ENCODE data around the gene TRIM41. TPM values are rescaled to one million over a fixed set of nuclear protein-coding genes. Genes with fewer than 3 reads are reported as not detected.

Gene TRIM41
- total and polyA plus RNA-seq, 2 of the 13 experiments (the other 11 are each of a cell fraction or from before 2014, with no cell fraction given), result 10.2 to 16.7 TPM

DNA sequence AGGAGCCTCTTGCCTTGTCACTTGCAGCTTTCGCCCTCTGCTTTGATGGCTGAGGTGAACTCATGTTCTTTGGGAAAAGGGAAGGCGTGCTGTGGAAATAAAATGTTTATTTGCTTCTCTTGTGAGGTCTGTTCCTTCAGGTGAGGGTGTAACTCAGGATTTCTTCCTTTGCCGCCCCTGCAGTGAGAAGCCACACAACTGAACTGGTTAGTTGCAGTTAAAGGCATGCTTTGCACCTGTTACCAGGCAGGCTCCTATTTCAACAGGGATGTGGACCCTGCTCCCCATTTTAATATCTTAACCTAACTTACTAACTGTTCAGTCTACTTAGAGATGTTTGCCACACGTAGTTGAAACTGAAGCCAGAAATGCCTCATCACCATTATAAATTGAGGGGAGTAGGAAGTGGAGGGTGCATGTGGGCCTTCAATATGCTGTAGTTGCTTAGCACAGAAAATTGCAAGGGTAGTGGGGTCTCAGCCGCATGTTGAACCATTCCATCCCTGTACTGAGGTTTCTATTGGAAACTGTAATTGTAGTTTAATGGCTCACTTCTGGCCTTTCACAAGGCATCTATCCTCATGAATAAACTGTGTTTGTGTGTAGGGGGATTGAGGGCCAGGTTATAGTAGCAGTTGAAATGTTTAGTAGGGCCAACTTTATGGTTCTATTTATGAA, 12.7 kb downstream of the TRIM41 start (continued):
- no peak for TF ChIP-seq ETS1 (CRISPR knock-in tag; IDR thresholded peaks at IDR 0.05)
- TF ChIP-seq TERF1 (CRISPR knock-in tag; IDR thresholded peaks at IDR 0.05), result no peak
- no peak for TF ChIP-seq DDIT3 (CRISPR knock-in tag; IDR thresholded peaks at IDR 0.05)
- TF ChIP-seq ZNF776 (CRISPR knock-in tag; IDR thresholded peaks at IDR 0.05), result no peak
- TF ChIP-seq THYN1 (CRISPR knock-in tag; IDR thresholded peaks at IDR 0.05; ENCODE audit: borderline replicate concordance, low read depth), result no peak
- TF ChIP-seq, protein P1, sequence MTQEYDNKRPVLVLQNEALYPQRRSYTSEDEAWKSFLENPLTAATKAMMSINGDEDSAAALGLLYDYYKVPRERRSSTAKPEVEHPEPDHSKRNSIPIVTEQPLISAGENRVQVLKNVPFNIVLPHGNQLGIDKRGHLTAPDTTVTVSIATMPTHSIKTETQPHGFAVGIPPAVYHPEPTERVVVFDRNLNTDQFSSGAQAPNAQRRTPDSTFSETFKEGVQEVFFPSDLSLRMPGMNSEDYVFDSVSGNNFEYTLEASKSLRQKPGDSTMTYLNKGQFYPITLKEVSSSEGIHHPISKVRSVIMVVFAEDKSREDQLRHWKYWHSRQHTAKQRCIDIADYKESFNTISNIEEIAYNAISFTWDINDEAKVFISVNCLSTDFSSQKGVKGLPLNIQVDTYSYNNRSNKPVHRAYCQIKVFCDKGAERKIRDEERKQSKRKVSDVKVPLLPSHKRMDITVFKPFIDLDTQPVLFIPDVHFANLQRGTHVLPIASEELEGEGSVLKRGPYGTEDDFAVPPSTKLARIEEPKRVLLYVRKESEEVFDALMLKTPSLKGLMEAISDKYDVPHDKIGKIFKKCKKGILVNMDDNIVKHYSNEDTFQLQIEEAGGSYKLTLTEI (CRISPR knock-in tag; conservative IDR thresholded peaks at IDR 0.05), result no peak
- TF ChIP-seq ZNF746 (CRISPR knock-in tag; IDR thresholded peaks at IDR 0.05), result no peak
- TF ChIP-seq ATAD3A (CRISPR knock-in tag; IDR thresholded peaks at IDR 0.05), result no peak
- TF ChIP-seq PHF5A (CRISPR knock-in tag; IDR thresholded peaks at IDR 0.05; ENCODE audit: low read depth, unreplicated experiment), result no peak
- TF ChIP-seq, protein P2, sequence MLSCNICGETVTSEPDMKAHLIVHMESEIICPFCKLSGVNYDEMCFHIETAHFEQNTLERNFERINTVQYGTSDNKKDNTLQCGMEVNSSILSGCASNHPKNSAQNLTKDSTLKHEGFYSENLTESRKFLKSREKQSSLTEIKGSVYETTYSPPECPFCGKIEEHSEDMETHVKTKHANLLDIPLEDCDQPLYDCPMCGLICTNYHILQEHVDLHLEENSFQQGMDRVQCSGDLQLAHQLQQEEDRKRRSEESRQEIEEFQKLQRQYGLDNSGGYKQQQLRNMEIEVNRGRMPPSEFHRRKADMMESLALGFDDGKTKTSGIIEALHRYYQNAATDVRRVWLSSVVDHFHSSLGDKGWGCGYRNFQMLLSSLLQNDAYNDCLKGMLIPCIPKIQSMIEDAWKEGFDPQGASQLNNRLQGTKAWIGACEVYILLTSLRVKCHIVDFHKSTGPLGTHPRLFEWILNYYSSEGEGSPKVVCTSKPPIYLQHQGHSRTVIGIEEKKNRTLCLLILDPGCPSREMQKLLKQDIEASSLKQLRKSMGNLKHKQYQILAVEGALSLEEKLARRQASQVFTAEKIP (CRISPR knock-in tag; IDR thresholded peaks at IDR 0.05; ENCODE audit: borderline replicate concordance), result no peak
- TF ChIP-seq POLR2G (IDR thresholded peaks at IDR 0.05; ENCODE audit: low read depth, low read length), result peak; percentile 59
- TF ChIP-seq GATA4 (IDR thresholded peaks at IDR 0.05; ENCODE audit: borderline replicate concordance, low read depth), result no peak
- TF ChIP-seq ZNF543 (CRISPR knock-in tag; IDR thresholded peaks at IDR 0.05), result no peak
- TF ChIP-seq FOXC1 (CRISPR knock-in tag; IDR thresholded peaks at IDR 0.05; ENCODE audit: borderline replicate concordance), result no peak
- no peak for TF ChIP-seq RCOR2 (CRISPR knock-in tag; IDR thresholded peaks at IDR 0.05)
- TF ChIP-seq SSRP1 (CRISPR knock-in tag; IDR thresholded peaks at IDR 0.05), result peak; percentile 55; the same call in 1 of the 2 replicates
- peak; percentile 79 for TF ChIP-seq PAF1 (CRISPR knock-in tag; IDR thresholded peaks at IDR 0.05)
- TF ChIP-seq PRMT3 (CRISPR knock-in tag; IDR thresholded peaks at IDR 0.05; ENCODE audit: borderline replicate concordance, low read depth), result 0 out of 2 replicates have a peak, but pooled peaks have one; percentile 22
- no peak for TF ChIP-seq ZNF879 (CRISPR knock-in tag; IDR thresholded peaks at IDR 0.05)
- TF ChIP-seq NCOA1 (CRISPR knock-in tag; IDR thresholded peaks at IDR 0.05), result no peak
- TF ChIP-seq ZNF839 (CRISPR knock-in tag; IDR thresholded peaks at IDR 0.05; ENCODE audit: borderline replicate concordance), result no peak
